SU-DHL-6 (cell line): ENCODE measurements around the gene SHISAL2A.

Experiments
- EZH2phosphoT487 ChIP-seq: fragments of 200-600 bp; sonication (generic), shearing (Covaris generic); conservative IDR thresholded peaks from 2 replicates; pipeline ENCODE4 v1.6.1; 2018; ENCODE audit warnings: mild to moderate bottlenecking, antibody characterized with exemption, low read length, moderate library complexity, mixed read lengths
- TF ChIP-seq, protein P1 (sequence below): fragments of 200-600 bp; sonication (generic); IDR thresholded peaks from one replicate; pipeline ENCODE4 v1.5.1; 2017; ENCODE audit warnings: antibody characterized with exemption, mild to moderate bottlenecking, low read length, moderate library complexity; ENCODE audit not compliant: insufficient read depth, poor library complexity, severe bottlenecking

DNA sequence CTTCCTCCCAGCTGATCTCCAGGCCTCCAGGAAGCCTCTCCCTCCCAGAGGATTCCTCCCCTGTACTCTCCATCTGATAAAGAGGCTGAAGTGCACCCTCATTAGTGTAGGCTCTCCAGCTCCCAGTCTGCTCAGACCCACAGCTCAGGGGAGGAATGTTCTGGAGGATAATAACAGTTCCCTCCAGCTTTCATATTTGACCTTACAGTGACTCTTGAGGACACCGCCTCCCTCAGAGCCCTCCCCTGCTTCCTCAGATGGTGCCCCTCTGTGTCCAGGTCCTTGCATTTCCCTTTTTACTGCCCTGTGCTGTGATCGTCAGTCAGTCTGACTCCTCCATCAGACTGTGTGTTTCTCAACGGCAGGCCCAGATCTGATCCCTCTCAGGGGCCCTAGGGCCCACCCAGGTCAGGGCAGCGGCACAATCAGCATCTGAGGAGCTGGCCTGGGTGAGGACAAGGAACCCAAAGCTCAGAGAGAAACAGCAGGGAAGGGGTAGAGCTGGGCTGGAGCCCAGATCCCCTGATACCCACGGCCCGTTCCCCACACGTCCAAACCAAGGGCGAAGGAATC is 1.1 kb upstream of the SHISAL2A start:
- TF ChIP-seq, protein P1, sequence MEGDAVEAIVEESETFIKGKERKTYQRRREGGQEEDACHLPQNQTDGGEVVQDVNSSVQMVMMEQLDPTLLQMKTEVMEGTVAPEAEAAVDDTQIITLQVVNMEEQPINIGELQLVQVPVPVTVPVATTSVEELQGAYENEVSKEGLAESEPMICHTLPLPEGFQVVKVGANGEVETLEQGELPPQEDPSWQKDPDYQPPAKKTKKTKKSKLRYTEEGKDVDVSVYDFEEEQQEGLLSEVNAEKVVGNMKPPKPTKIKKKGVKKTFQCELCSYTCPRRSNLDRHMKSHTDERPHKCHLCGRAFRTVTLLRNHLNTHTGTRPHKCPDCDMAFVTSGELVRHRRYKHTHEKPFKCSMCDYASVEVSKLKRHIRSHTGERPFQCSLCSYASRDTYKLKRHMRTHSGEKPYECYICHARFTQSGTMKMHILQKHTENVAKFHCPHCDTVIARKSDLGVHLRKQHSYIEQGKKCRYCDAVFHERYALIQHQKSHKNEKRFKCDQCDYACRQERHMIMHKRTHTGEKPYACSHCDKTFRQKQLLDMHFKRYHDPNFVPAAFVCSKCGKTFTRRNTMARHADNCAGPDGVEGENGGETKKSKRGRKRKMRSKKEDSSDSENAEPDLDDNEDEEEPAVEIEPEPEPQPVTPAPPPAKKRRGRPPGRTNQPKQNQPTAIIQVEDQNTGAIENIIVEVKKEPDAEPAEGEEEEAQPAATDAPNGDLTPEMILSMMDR, result no peak
- TF ChIP-seq EZH2phosphoT487, result no peak
